Mucosa of descending colon (tissue), 3 donors: ENCODE measurements around the gene SETDB2. TPM values are rescaled to one million over a fixed set of nuclear protein-coding genes. Genes with fewer than 3 reads are reported as not detected.

Source experiments
- ATAC-seq: fragments of 200-7000 bp; cut with Tn5 transposase; one replicate; pipeline ENCODE4 v1.9.1; 2020; ENCODE audit warnings: mild to moderate bottlenecking, moderate library complexity
- DNase-seq, 3 donors: peaks; one replicate each; pipeline ENCODE4 v3.0.0-alpha.2; 2020
- H3K36me3 ChIP-seq: fragments of 200-600 bp; one replicate; pipeline ENCODE4 v1.8.0; 2021; ENCODE audit warnings: low read depth, mild to moderate bottlenecking
- H3K4me1 ChIP-seq: fragments of 200-600 bp; one replicate; pipeline ENCODE4 v1.8.0; 2021; ENCODE audit warnings: low read depth, mild to moderate bottlenecking
- H3K4me3 ChIP-seq: fragments of 200-600 bp; one replicate; pipeline ENCODE4 v1.8.0; 2021; ENCODE audit warnings: mild to moderate bottlenecking
- H3K9me3 ChIP-seq: fragments of 200-600 bp; one replicate; pipeline ENCODE4 v1.8.0; 2021; ENCODE audit warnings: mild to moderate bottlenecking
- intact Hi-C, 2 donors: fragments of 100-400 bp; cut with DNase I in 1 of 2; cut with micrococcal nuclease in 1 of 2; formaldehyde crosslinking; loops; one replicate each; pipeline versions ENCODE4 v1.11.0 to v1.11.1; 2022; cut with DNase I, micrococcal nuclease
- total RNA-seq, 3 donors: library from RNA; stranded (reverse); fragmentation: NEBNext Ultra II Directional in 2 of 3; extraction: Animal tissue kit (Norgen Biotek cat#: 25700) in 2 of 3; gene quantifications; one replicate each; pipeline versions ENCODE4 v1.2.1 to v1.2.4, GENCODE V29; 2021 to 2023
- TF ChIP-seq, protein P1 (sequence below): fragments of 200-600 bp; IDR thresholded peaks from one replicate; pipeline ENCODE4 v1.8.0; 2022; ENCODE audit warnings: antibody characterized with exemption, mild to moderate bottlenecking
- donor health status: DM: no; HTN: no; CAD: no; lungs with moderate emphysema.
- donor health status: DM: no; HTN: no; CAD: no.
- donor health status: DM: no; HTN: yes; CAD: no.

Gene SETDB2
- total RNA-seq, 3 donors from 2014 or later = 10.6 to 13.7 (median 11.7) TPM

DNA sequence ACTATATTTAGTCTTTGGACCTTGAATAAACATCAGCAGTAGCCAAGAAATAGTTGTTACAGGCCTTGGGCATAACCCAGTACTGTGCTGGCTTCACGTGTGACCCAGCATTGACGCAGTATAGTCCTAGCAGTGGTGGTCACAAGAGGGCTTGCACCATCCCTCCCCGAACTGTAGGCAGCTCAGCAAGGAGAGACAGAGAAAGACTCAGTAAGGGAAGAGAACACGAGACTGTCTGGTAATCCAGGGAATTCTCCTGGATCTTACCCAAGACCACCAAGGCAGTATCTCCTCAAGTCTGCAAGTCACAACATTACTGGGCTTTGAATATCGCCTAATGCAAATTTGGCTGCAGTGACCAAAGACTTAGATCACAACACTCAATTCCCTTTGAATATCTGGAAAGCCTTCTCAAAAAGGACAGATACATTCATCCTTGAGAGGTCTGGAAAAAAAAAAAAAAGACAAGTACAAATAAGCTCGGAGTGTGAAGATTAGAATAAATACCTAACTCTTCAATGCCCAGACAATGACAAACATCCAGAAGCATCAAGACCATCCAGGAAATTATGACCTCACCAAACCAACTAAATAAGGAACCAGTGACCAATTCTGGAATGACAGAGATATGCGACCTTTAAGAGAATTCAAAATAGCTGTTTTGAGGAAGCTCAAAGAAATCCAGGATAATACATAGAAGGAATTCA is 39.9 kb upstream of the SETDB2 start:
- Histone ChIP-seq H3K4me3 (no peak overlapping the region), H3K36me3 (no peaks in the 10 kb centered on the region), H3K4me1 (peaks cover 5% of the 10 kb centered on the region), H3K9me3 (no peaks in the 10 kb centered on the region)
- TF ChIP-seq, protein P1, sequence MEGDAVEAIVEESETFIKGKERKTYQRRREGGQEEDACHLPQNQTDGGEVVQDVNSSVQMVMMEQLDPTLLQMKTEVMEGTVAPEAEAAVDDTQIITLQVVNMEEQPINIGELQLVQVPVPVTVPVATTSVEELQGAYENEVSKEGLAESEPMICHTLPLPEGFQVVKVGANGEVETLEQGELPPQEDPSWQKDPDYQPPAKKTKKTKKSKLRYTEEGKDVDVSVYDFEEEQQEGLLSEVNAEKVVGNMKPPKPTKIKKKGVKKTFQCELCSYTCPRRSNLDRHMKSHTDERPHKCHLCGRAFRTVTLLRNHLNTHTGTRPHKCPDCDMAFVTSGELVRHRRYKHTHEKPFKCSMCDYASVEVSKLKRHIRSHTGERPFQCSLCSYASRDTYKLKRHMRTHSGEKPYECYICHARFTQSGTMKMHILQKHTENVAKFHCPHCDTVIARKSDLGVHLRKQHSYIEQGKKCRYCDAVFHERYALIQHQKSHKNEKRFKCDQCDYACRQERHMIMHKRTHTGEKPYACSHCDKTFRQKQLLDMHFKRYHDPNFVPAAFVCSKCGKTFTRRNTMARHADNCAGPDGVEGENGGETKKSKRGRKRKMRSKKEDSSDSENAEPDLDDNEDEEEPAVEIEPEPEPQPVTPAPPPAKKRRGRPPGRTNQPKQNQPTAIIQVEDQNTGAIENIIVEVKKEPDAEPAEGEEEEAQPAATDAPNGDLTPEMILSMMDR = no peak
- ATAC-seq (no peak), DNase-seq (no peak)
- intact Hi-C loops = no loop called here

DNA sequence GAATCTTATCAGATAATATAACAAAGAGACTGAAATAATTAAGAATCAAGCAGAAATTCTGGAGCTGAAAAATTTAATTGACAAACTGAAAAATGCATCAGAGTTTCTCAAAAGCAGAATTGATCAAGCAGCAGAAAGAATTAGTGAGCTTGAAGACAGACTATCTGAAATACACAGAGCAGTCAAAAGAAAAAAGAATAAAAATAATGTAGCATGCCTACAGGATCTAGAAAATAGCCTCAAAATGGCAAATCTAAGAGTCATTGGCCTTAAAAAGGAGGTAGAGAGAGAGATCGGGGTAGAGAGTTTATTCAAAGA is 39.4 kb upstream of the SETDB2 start:
- Histone ChIP-seq H3K4me1 (peaks cover 5% of the 10 kb centered on the region), H3K4me3 (no peak overlapping the region), H3K9me3 (no peaks in the 10 kb centered on the region), H3K36me3 (no peaks in the 10 kb centered on the region)
- TF ChIP-seq, protein P1 = no peak
- ATAC-seq (no peak), DNase-seq (no peak)
- intact Hi-C loops = no loop called here

DNA sequence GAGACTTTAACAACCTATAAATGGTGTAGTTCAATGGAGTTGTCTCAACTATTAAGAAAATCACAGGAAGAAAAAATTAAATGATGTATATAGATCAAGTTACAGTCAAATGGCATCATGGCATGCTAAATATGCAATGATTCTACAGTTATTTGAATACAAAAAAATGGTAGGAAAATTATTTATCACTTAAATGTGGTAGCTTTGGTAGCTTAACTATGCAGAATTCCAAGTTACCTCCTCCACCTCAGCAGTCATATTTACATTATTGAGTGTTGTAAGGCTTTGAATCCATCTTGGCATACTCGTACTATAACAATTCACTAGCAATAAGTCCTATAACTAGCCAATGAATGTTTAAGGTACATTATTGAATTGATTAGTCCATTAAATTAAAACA is 37.0 kb upstream of the SETDB2 start:
- Histone ChIP-seq H3K9me3 (no peaks in the 10 kb centered on the region), H3K36me3 (no peaks in the 10 kb centered on the region), H3K4me3 (no peak overlapping the region), H3K4me1 (no peaks in the 10 kb centered on the region)
- TF ChIP-seq, protein P1 = no peak
- DNase-seq (no peak), ATAC-seq (no peak)
- intact Hi-C loops = no loop called here

DNA sequence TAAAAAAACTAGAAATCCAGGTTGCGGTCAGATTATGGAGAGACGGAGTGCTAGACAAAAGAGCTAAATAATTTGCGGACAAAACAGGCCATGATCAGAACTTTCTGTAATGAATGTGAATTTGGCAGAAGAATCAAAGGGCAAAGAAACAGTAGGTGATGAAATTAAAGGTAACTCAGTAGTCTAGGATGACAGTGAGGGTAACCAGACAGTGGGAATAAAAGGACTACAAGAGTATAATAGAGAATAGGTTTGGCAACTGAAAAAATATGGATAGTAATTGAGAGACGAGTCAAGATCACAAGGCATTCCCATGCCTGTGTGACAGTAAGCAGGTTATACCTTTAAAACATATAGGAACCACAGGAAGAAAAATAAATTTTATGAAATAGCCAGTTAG is 36.1 kb upstream of the SETDB2 start:
- H3K4me3 ChIP-seq = no peak overlapping the region
- TF ChIP-seq, protein P1 = no peak
- intact Hi-C loops = no loop called here

DNA sequence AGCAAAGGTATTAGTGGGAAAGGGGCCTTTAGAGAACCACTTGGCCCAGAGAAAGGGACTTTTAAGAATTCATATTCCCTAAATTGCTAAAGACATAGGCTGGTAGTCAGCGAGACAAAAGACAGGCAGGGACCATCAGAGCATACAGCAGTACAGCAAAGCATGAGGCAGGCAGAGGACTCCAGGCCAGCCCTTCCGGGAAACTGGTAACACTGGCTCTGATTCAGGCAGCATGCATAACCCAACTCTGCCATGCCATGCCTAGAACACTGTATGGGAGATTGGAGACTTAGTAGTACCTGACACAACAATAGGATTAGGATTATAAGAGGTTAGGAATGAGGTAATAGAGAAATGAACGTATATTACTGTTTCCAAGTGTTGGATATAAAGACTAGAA is 35.1 kb upstream of the SETDB2 start:
- ATAC-seq = no peak
- intact Hi-C loops = no loop called here
- Histone ChIP-seq H3K36me3 (no peaks in the 10 kb centered on the region), H3K4me3 (no peak overlapping the region), H3K4me1 (no peaks in the 10 kb centered on the region), H3K9me3 (no peaks in the 10 kb centered on the region)
- TF ChIP-seq, protein P1 = no peak
- DNase-seq = no peak

More for the DNA sequence above, 36.1 kb upstream of the SETDB2 start:
- ATAC-seq = no peak
- no peaks in the 10 kb centered on the region for H3K9me3 ChIP-seq
- no peaks in the 10 kb centered on the region for H3K4me1 ChIP-seq
- no peak for DNase-seq
- no peaks in the 10 kb centered on the region for H3K36me3 ChIP-seq

DNA sequence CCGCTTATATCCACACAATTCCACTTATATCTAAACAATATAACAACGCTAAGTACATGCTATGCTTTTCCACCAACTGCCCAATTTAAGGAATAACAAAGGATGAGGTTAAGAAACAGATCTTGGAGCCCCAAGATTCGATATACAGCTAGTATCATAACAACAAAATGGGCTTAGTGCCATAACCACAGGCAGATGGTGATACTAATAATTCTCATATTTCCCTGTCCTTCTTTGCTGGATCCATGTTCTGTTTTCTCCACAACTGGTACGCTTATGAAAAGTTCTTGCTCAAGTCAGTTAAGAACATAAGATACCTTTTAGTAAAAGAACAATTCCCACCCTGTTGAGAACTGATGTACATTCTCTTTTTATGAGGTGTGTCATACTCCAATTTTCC is 34.1 kb upstream of the SETDB2 start:
- no peaks in the 10 kb centered on the region for H3K4me1 ChIP-seq
- intact Hi-C loops = no loop called here
- no peak overlapping the region for H3K4me3 ChIP-seq
- TF ChIP-seq, protein P1 = no peak
- H3K36me3 ChIP-seq = no peaks in the 10 kb centered on the region
- ATAC-seq = no peak
- no peak for DNase-seq
- no peaks in the 10 kb centered on the region for H3K9me3 ChIP-seq
